ENCODE results near the gene UNKL.

- TF ChIP-seq CTCF (IDR thresholded peaks at IDR 0.05; ENCODE audit: borderline replicate concordance, extremely low read depth, low read length, poor library complexity, severe bottlenecking) (no peak), EZH2 (IDR thresholded peaks at IDR 0.05; ENCODE audit: borderline replicate concordance, low read depth, low read length, severe bottlenecking) (no peak)
Observed at GRCh38 chr16:1433756-1434155, 19.3 kb upstream of the UNKL start.
